GM19468 (cell line): ENCODE results near the gene THAP11.

ENCODE experiments used
- ATAC-seq: cut with Tn5 transposase; IDR thresholded peaks from one replicate; pipeline ENCODE4 v1.9.1; 2021; ENCODE audit warnings: mild to moderate bottlenecking, moderate library complexity, moderate number of reproducible peaks; ENCODE audit not compliant: unreplicated experiment; ENCODE audit errors: extremely low read depth

The THAP11 gene

GRCh38 chr16:67881621-67882161 lies 39.6 kb downstream of the THAP11 start:
- ATAC-seq: no peak

GRCh38 chr16:67882374-67883145 lies 40.4 kb downstream of the THAP11 start:
- no peak for ATAC-seq

DNA sequence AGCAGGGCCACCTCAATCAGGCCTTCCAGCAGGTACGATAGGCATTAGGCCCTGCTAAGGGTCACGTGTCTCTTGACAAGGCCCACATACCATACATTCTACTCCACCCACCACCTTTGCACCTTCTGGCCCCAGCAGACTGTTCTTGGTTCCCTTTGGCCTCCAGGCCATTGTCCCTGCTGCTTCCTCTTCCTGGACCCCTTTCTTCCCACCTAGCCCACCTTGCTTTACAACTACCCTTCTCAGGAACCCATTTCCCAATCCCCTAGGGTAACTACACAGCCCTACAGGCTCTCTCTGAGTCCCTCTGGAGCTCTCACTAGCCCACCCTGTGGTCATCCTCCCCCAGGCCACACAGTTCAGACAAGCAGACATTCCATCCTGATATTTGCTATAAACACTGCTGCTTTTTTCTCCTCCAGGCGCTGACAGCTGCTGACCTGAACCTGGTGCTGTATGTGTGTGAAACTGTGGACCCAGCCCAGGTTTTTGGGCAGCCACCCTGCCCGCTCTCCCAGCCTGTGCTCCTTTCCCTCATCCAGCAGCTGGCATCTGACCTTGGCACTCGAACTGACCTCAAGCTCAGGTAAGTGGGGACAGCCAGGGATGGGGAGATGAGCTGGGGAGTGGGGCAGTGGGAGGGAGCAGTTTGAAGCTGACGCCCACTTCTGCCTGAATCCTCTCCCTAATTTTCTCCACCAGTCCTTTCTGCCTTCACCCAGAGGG lies 41.2 kb downstream of the THAP11 start:
- no peak for ATAC-seq

DNA sequence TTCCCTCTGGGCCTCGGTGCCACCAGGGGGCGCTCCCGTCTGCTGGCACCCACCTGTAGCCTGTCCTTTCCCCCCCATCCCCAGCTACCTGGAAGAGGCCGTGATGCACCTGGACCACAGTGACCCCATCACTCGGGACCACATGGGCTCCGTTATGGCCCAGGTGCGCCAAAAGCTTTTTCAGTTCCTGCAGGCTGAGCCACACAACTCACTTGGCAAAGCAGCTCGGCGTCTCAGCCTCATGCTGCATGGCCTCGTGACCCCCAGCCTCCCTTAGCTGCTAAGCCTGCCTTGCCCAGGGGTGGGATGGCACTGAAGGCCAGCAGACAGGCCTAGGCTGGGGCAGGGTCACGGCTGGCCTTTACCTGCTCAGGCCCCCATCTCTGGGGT lies 41.7 kb downstream of the THAP11 start:
- no peak for ATAC-seq

DNA sequence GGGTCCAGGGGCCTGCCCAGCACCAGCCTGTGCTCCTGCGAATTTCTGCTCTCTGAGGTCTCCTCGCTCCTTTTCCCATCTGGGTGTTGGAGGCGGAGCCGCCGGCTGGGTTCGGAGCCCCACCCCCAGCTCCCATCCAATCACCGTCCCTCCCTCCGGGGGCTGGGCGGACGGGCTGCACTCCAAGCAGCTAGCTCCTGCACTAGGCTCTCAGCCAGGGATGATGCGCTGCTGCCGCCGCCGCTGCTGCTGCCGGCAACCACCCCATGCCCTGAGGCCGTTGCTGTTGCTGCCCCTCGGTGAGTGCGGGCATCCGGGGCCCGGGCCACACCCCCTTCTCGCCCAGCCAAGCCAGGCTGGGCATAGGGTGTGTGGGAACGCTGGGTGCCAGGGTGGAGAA lies 42.6 kb downstream of the THAP11 start, which contains the start of gene NRN1L:
Gene NRN1L (plus strand): TSS at position 202 of the 400 bp plus-strand sequence. CDS start 19 bp downstream, at position 221.
- ATAC-seq: no peak

- ATAC-seq: no peak
Observed at GRCh38 chr16:67885545-67885944, 43.4 kb downstream of the THAP11 start.

GRCh38 chr16:67885976-67886375 lies 43.9 kb downstream of the THAP11 start:
- ATAC-seq: no peak

DNA sequence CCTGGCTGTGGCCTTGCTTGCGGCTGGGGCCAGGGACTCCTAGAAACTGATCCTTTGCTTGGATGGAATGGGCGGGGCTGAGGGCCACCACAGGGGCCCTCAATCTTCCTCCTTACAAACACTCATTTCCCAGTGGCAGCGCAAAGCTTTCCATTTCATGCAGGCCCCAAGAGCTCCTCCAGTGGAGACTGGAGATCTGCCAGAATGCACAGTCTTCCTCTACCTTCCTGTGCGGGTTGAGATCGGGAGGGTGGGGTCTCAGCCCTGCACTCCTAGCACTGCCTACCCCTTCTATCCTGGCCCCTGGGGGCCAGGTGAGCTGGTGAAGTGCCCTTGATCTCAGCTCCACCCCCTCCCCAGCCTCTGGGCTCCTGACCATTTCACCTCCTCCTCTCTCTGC lies 44.3 kb downstream of the THAP11 start:
- no peak for ATAC-seq

GRCh38 chr16:67888331-67888730 lies 46.2 kb downstream of the THAP11 start:
- no peak for ATAC-seq

DNA sequence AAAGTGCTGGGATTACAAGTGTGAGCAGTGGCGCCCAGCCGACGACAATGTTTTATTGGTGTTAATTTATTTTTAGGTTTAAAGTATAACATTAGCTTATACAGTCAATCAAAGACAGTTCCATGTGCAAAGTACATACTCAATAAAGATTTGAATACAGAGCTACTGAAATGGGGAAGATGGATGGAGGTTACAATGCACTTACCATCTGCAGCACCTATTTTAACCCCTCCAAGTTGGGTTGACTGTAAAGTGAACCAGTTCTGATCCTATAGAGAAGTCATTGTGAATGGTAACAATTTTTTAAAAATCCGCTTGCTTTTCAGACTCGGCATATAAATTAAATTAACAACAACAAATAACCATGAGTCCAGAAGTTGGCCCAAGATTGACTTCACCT lies 50.3 kb downstream of the THAP11 start:
- no peak for ATAC-seq

GRCh38 chr16:67892899-67893742 lies 51.0 kb downstream of the THAP11 start, which contains the start of gene PSKH1:
TSS of gene PSKH1 (plus strand) at chr16:67893254. CDS start at chr16:67908750, 15,496 bp downstream.
- ATAC-seq: peak; percentile 60
